Fibroblast of peridontal ligament (primary cell): ENCODE measurements around the gene ARL15.
"Not testable (repeated sequence)": the region's sequence is repeated elsewhere in the genome, so short reads cannot be mapped to it uniquely, and the experiment has no call there.

Source experiments
- DNase-seq: peaks from one replicate; pipeline ENCODE4 v3.0.0-alpha.2; 2010; ENCODE audit errors: extremely low read depth

ARL15 gene

GRCh38 chr5:53991942-53992341 lies 318.4 kb downstream of the ARL15 start:
- DNase-seq = peak; percentile 52

DNA sequence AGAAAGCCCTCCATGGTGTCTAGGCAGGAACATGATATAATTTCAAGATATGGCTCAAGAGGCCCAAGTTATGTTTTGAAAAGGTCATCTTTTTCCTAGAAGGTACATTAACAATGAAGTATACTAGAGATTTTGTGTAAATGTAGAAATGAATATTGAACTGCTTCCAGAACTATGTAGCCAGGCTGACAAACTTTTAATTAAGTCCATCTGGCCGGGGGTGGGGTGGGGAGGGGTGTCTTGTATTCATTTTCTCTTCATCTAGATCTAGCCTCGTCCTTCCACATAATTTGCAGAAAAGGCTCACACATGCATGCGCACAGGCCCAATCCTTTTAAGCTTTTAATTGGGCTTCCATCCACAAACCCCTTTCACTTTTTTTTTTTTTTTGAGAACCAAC lies 323.3 kb downstream of the ARL15 start:
- no peak for DNase-seq

GRCh38 chr5:53985796-53986195 lies 324.6 kb downstream of the ARL15 start:
- no peak for DNase-seq

- no peak for DNase-seq
Measured at GRCh38 chr5:53984971-53985370, 325.4 kb downstream of the ARL15 start.

GRCh38 chr5:53983568-53984460 lies 326.6 kb downstream of the ARL15 start:
- DNase-seq = no peak

GRCh38 chr5:53982319-53982718 lies 328.1 kb downstream of the ARL15 start:
- not testable (repeated sequence) for DNase-seq

GRCh38 chr5:53980061-53980460 lies 330.3 kb downstream of the ARL15 start:
- DNase-seq = no peak

DNA sequence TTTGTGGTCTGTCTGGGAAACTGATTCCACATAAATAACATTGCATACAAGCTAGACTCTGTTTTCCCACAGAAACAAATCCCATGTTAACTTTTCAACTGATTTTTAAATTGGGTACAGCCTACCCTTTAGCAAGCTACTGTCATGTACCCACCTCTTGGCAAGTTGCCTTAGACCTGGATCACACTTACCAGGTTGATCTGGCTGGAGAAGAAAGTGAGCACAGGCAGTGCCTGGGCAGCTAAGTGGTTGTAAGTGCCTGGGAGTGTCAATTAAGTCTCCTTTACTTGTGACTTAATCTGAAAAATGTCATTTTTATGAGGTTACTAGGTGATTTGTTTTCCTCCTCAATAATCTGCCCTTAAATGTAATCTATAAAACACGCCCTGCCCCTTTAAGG lies 336.4 kb downstream of the ARL15 start:
- no peak for DNase-seq

DNA sequence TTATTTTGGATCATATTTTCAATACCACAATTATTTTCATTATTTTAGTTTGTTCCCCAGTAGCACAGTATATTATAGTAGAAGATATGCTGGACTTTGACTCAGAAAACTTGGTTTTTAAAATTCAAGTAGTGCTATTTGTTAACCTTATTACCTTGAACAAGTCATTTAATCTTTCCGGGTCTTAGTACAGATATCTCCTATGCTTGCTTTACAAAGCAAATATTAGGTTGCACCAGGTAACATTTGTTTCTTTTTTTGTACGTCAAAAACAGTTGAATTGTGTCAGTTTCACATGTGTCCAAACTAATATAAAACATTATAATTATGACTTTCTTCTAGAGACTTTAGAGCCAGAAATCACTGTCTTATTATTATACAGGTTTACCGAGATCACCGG lies 338.1 kb downstream of the ARL15 start:
- no peak for DNase-seq

GRCh38 chr5:53971551-53971950 lies 338.8 kb downstream of the ARL15 start:
- DNase-seq = peak; percentile 72

GRCh38 chr5:53971131-53971530 lies 339.2 kb downstream of the ARL15 start:
- peak; percentile 75 for DNase-seq

DNA sequence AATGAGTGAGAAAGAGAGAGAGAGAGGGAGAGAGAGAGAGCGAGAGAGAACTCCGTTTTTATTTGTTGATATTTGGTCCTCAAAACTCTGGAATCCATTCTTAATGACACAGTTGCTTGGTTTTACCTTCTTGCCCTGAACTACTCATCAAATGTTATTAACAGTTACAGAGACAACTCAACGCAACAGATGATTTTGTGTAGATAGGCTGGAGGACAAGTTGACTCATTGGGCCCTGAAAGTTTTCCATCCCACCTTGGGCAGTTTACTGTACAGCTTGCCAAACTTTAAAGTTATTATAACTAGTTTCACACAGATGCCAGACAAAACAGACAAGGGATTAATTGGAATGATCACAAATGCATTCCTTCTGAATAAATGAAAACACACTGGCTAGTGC lies 339.9 kb downstream of the ARL15 start:
- DNase-seq = no peak

- no peak for DNase-seq
Measured at GRCh38 chr5:53969176-53969730, 341.1 kb downstream of the ARL15 start.

GRCh38 chr5:53965459-53965858 lies 344.9 kb downstream of the ARL15 start:
- peak; percentile 89 for DNase-seq

DNA sequence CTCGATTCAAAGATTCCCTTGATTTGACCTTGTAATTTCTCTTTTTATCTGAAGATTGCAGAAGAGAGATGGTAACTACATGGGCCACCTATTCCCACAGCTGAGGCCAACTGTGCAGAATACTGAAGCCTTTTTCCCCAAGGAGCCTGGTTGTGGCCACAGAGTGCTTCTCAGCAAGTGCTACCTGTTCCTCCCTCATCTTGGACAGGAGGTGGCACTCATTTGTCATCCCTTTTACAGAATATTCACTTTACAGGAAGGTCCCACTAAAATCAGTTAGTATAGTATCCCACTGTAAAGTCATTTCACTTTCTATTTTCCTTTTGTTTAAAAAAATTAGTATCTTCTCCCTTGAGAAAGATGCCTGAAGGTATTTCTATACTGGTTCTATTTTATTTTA lies 346.4 kb downstream of the ARL15 start:
- no peak for DNase-seq

DNA sequence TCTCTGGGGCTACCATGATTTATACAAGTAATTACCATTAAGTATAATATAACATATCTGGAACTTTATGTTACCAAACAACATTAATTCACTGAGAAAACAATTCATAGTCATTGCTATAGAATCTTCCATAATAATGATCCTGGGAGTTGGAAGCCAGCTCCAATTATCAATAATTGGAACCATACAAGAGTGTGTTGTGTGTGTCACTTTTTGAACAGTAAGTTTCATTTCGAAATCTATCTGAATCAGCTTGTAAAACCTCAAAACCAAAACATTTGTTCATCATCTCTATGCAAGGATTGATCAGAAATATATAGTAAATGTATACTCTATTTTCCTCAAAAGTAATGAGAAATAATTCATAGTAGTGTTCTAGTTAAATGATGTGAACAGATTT lies 348.1 kb downstream of the ARL15 start:
- DNase-seq = peak; percentile 76

DNA sequence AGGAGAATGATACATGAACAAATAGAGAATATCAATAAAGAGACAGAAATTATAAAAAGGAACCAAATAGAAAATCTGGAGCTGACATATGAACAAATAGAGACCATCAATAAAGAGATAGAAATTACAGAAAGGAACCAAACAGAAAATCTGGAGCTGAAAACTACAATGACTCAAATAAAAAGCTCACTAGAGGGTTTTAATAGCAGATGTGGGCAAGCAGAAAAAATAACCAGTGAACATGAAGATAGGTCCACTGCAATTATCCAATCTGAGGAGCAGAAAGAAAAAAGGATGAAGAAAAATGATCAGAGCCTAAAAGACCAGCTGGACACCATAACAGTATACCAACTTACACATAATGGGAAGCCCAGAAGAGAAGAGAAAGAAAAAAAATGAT lies 353.7 kb downstream of the ARL15 start:
- DNase-seq = no peak

GRCh38 chr5:53956196-53956595 lies 354.2 kb downstream of the ARL15 start:
- DNase-seq = no peak

GRCh38 chr5:53950621-53951020 lies 359.8 kb downstream of the ARL15 start:
- DNase-seq = no peak

GRCh38 chr5:53948598-53948997 lies 361.8 kb downstream of the ARL15 start:
- DNase-seq = no peak

- no peak for DNase-seq
Measured at GRCh38 chr5:53946405-53947100, 363.8 kb downstream of the ARL15 start.

DNA sequence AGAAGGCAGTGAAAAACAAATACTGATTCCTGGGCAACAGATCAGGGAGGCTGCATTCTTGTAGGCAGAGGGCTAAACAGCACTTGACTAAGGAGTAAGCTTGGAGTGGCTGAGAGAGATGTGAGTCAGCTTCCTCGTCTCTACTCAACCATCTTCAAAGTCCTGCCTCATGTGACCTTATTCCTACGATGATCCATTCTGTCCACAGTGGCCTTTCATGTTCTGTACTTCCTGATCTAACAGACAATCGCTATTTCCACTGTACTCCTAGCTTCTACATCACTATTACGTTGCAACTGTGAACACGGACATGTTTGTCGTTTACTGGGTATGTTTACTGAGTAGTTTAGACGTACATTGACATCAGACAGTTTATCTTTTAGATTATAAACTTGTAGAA lies 365.4 kb downstream of the ARL15 start:
- no peak for DNase-seq

DNA sequence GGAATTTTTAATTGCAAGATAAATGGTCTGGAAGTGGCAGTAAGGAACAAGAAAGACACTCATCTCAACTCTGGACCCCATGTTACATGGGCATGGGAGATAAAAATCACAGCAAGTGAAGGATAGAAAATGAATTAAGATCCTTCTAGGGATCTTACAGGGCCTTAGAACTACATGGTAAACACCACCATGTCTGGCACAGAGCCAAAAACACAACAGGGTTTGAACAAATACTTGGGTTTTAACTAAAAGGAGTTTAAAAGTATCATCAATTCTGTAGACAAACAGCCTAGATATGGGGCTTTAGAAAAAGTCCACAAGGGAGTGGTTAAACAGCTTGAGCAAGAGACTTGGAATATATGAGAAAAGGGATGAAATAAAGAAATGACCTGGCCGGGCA lies 366.4 kb downstream of the ARL15 start:
- no peak for DNase-seq
